T-cell (primary cell): ENCODE results near the gene AP2A2. TPM values are rescaled to one million over a fixed set of nuclear protein-coding genes. Genes with fewer than 3 reads are reported as not detected.
A peak's percentile ranks its signal among the peaks of the same experiment; 100 is the strongest.

Source experiments
- ATAC-seq, 4 experiments: fragments of 200-7000 bp in 3 of 4; fragments of 150-1000 bp in 1 of 4; cut with Tn5 transposase; replicated peaks in 1 of 4; 1 replicate in 3 of 4; 2 replicates in 1 of 4; pipeline ENCODE4 v1.10.0; 2021; ENCODE audit warnings: moderate library complexity in 3 of 4, mild to moderate bottlenecking in 2 of 4, moderate number of reproducible peaks in 1 of 4
- CTCF ChIA-PET, 2 donors: fragments of 300-600 bp; sonication (Branson Sonifier 250); formaldehyde crosslinking; loops; one replicate each; lab custom pipeline; 2022; ENCODE audit warnings: antibody characterized with exemption in 2 of 2; lab: Charles Lee
- POLR2A ChIA-PET, 2 donors: fragments of 300-600 bp; sonication (Branson Sonifier 250); formaldehyde crosslinking; loops; one replicate each; lab custom pipeline; 2022; ENCODE audit warnings: antibody characterized with exemption in 2 of 2; lab: Charles Lee
- DNase-seq, 35 experiments: peaks; one replicate each; pipeline versions ENCODE4 v3.0.0 to v3.0.0-alpha.2; 2013 to 2023
- H3K27ac ChIP-seq: one replicate; pipeline ENCODE4 v1.5.1; 2013; ENCODE audit warnings: low read length
- H3K27me3 ChIP-seq, 2 experiments: replicated peaks in 1 of 2; 1 replicate in 1 of 2; 2 replicates in 1 of 2; pipeline versions ENCODE4 v1.6.1 to v1.7.0; 2013; ENCODE audit warnings: low read length in 1 of 2, mixed read lengths in 1 of 2; ENCODE audit not compliant: control insufficient read depth in 2 of 2, insufficient read depth in 2 of 2; ENCODE audit errors: extremely low read depth in 1 of 2
- H3K36me3 ChIP-seq, 2 donors: 1 replicate in 1 of 2; 2 replicates in 1 of 2; pipeline versions ENCODE4 v1.6.1 to v1.7.0; 2013; ENCODE audit warnings: low read length in 1 of 2; ENCODE audit not compliant: control insufficient read depth in 2 of 2, insufficient read depth in 1 of 2; ENCODE audit errors: extremely low read depth in 1 of 2
- H3K4me1 ChIP-seq, 2 experiments: 1 replicate in 1 of 2; 2 replicates in 1 of 2; pipeline versions ENCODE4 v1.6.1 to v1.7.0; 2013; ENCODE audit warnings: low read length in 2 of 2, mixed read lengths in 1 of 2; ENCODE audit not compliant: insufficient read depth in 2 of 2, control insufficient read depth in 1 of 2; ENCODE audit errors: extremely low read depth in 1 of 2
- H3K4me3 ChIP-seq, 2 donors: 1 replicate in 1 of 2; 2 replicates in 1 of 2; pipeline versions ENCODE4 v1.5.1 to v1.7.0; 2013; ENCODE audit warnings: mild to moderate bottlenecking in 2 of 2, low read length in 1 of 2, moderate library complexity in 1 of 2; ENCODE audit not compliant: control insufficient read depth in 1 of 2; ENCODE audit errors: extremely low read depth in 1 of 2
- H3K9me3 ChIP-seq: 2 replicates; pipeline ENCODE4 v1.7.0; 2013
- H3K27ac Mint-ChIP-seq, 2 donors: one replicate each; pipeline ENCODE4 v1.8.0; 2020 to 2021; ENCODE audit warnings: mild to moderate bottlenecking in 2 of 2, mixed read lengths in 2 of 2
- H3K27me3 Mint-ChIP-seq, 2 donors: one replicate each; pipeline ENCODE4 v1.8.0; 2021 to 2022; ENCODE audit warnings: mixed read lengths in 2 of 2
- H3K36me3 Mint-ChIP-seq: one replicate; pipeline ENCODE4 v1.8.0; 2021; ENCODE audit warnings: mixed read lengths
- H3K4me1 Mint-ChIP-seq, 3 donors: one replicate each; pipeline ENCODE4 v1.8.0; 2020 to 2022; ENCODE audit warnings: mixed read lengths in 3 of 3, mild to moderate bottlenecking in 1 of 3
- H3K4me3 Mint-ChIP-seq, 3 donors: one replicate each; pipeline ENCODE4 v1.8.0; 2020 to 2022; ENCODE audit warnings: mild to moderate bottlenecking in 3 of 3, mixed read lengths in 3 of 3, moderate library complexity in 3 of 3
- H3K9me3 Mint-ChIP-seq, 3 donors: one replicate each; pipeline ENCODE4 v1.8.0; 2020 to 2022; ENCODE audit warnings: mixed read lengths in 3 of 3
- WGBS: methylation state at CpG from one replicate; pipeline ENCODE4 v1.1.5; 2013; ENCODE audit warnings: missing lambda C conversion rate; ENCODE audit not compliant: insufficient coverage; 5-methylcytosine and 5-hydroxymethylcytosine counted together
- total RNA-seq, 35 experiments: library from RNA in 6 of 35; stranded (reverse) in 6 of 35; fragments of 120-200 nt in 1 of 35; gene quantifications; one replicate each; pipeline versions ENCODE4 v1.2.1 to v1.2.4 and lab custom pipeline; 2013 to 2026

AP2A2 gene
- total RNA-seq, 5 donors from 2014 or later (not counting 1 experiment from before 2014, with no cell fraction given), result 59.6 to 85.3 (median 70.8) TPM

- Histone ChIP-seq H3K27me3 (no peaks in the 10 kb centered on the region), H3K4me1 (peaks cover 4 to 13% of the 10 kb centered on the region in 2 experiments), H3K27ac (no peak overlapping the region), H3K4me3 (no peak overlapping the region), H3K9me3 (no peaks in the 10 kb centered on the region), H3K36me3 (peaks cover 6 to 7% of the 10 kb centered on the region in 2 donors)
- 83% methylated on average over 6 of the region's 13 CpGs for WGBS
- POLR2A ChIA-PET, result no interaction called here
- Mint-ChIP-seq H3K36me3 (peaks cover 27% of the 10 kb centered on the region), H3K27ac (no peak overlapping the region), H3K4me3 (no peak overlapping the region), H3K4me1 (peaks cover 37 to 46% (median 42%) of the 10 kb centered on the region in 3 donors), H3K9me3 (peaks cover 0 to 3% (median 0%) of the 10 kb centered on the region in 3 donors), H3K27me3 (no peaks in the 10 kb centered on the region)
- ATAC-seq, result no peak
- CTCF ChIA-PET, result no interaction called here
- no peak for DNase-seq
Observed at GRCh38 chr11:953512-953911, 27.8 kb downstream of the AP2A2 start.

DNA sequence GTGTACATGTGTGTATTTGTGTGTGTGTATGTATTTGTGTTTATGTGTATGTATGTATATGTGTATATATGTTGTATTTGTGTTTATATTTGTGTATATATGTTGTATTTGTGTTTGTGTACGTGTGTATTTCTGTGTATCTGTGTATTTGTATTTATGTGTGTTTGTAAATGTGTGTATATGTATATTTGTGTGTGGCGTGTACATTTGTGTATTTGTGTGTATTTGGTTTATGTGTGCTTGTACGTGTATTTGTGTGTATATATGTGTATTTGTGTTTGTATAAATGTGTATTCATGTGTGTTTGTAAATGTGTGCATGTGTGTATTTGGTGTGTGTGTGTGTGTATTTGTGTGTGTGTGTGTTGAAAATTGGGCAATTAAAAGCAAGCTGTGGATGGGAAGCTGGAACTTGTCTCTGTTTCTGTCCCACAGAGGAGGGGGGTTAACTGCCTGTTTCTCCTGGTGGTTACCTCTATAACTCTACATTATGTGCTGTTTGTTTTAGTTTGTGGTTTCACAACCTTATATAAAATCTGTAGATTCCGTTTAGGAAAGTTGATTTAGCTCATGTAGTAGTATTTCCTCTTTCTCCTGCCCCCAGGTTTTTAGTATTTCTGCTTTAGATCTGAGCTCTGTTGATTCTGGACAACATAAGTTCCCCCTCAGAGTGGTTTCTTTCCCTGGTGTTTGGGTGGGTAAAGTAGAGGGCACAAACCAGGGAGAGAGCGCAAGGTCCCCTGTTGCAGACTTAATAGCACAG is 28.9 kb downstream of the AP2A2 start:
- Mint-ChIP-seq H3K9me3 (peaks cover 0 to 3% (median 0%) of the 10 kb centered on the region in 3 donors), H3K36me3 (peaks cover 22% of the 10 kb centered on the region), H3K4me3 (no peak overlapping the region), H3K27ac (peak overlapping the region; percentile 17 to 68), H3K27me3 (no peaks in the 10 kb centered on the region), H3K4me1 (peaks cover 37 to 46% (median 42%) of the 10 kb centered on the region in 3 donors)
- POLR2A ChIA-PET, result no interaction called here
- Histone ChIP-seq H3K27ac (no peak overlapping the region), H3K36me3 (peaks cover 6 to 14% of the 10 kb centered on the region in 2 donors), H3K9me3 (no peaks in the 10 kb centered on the region), H3K4me3 (no peak overlapping the region), H3K27me3 (no peaks in the 10 kb centered on the region), H3K4me1 (peaks cover 4 to 13% of the 10 kb centered on the region in 2 experiments)
- WGBS, result 86% methylated on average over 4 of the region's 5 CpGs
- no peak for ATAC-seq
- DNase-seq, result no peak
- CTCF ChIA-PET, result no interaction called here

DNA sequence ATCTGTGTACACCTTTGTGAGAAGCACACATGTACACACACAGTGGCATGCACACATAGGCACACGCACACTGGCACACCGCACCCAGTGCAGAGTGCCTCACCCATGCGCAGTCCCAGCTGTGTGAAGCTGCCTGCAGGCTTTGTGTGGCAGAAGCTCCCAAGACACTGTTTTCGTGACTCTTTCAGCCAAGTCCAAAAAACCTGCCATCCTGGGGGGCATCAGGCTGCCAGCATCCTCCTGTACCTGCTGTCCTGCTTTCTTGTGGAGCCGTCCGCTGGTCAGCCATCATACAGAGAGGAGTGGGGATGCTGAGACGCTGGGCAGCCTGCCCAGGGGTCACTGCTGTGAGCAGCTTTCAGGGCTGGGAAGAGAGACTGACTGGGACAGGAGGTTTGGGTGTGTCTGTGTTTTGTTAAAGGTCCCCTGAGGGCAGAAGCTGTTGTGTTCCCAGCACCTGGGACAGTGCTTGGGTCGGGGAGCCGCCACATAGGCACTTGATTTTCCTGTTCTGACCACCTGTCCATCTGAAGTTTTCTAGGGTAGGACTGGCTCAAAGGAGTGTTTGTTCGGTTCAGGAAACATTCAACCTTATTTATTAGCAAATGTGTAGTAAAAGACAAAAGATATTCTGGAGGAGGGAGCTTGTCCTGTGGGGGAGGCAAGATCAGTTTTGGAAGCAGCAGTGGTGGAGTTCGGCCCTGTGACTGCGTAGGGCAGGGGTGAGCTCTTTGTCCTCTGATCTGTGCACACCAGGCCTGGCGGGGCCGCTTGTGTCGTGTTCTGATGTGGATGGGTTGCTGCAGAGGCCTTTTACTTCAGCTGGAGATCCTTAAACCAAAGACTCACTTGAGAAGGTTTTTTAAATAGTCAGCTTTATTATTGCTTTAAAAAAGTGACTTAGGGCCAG is 29.7 kb downstream of the AP2A2 start:
- no peaks in the 10 kb centered on the region for H3K27me3 ChIP-seq
- DNase-seq (no peak), ATAC-seq (no peak)
- POLR2A ChIA-PET, result no interaction called here
- H3K27ac ChIP-seq, result no peak overlapping the region
- H3K9me3 ChIP-seq, result no peaks in the 10 kb centered on the region
- H3K27ac Mint-ChIP-seq, result peak overlapping the region; percentile 7 to 68
- H3K36me3 ChIP-seq, result peaks cover 6 to 20% of the 10 kb centered on the region in 2 donors
- H3K4me3 Mint-ChIP-seq, result no peak overlapping the region
- no peak overlapping the region for H3K4me3 ChIP-seq
- H3K36me3 Mint-ChIP-seq, result peaks cover 15% of the 10 kb centered on the region
- H3K27me3 Mint-ChIP-seq, result no peaks in the 10 kb centered on the region
- no peaks in the 10 kb centered on the region for H3K9me3 Mint-ChIP-seq
- peaks cover 4 to 13% of the 10 kb centered on the region in 2 experiments for H3K4me1 ChIP-seq
- 98% methylated on average over 11 of the region's 15 CpGs for WGBS
- peaks cover 36 to 46% (median 42%) of the 10 kb centered on the region in 3 donors for H3K4me1 Mint-ChIP-seq
- CTCF ChIA-PET, result no interaction called here

DNA sequence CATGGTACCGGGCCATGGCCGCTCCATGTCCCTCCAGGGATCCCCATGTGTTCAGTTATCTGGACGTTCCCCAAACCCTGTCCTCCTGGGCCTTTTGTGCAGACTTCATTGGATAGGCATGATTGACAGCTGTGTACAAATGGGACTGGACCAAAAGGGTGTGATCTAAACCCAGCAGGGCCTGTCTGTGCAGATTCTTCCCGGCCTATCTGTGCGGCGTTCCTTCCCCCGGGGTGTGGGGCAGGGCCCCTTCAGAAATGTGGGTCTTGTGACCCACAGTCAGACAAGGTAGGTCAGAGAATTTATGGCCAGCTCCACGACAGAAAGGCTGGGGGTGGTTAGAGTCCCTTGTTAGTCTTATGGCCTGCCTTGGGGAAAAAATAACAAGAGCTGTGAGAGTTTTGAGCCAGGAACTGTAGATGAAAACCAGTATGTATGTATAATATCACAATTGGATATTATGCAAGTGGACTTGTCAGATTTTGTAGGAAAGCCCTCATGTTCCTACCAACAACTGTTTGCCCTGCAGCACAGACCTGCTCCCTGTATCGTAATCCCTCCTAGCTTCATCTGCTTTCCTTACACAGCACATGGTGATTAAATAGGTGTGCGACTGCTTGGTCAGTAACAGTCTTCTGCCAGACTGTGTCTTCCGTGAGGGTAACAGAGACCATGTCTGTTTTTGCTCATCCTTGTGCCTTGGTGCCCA is 31.7 kb downstream of the AP2A2 start:
- H3K4me1 ChIP-seq, result peaks cover 4 to 13% of the 10 kb centered on the region in 2 experiments
- Mint-ChIP-seq H3K4me1 (peaks cover 35 to 42% (median 37%) of the 10 kb centered on the region in 3 donors), H3K36me3 (peaks cover 22% of the 10 kb centered on the region), H3K27ac (no peak overlapping the region), H3K9me3 (no peaks in the 10 kb centered on the region), H3K27me3 (no peaks in the 10 kb centered on the region), H3K4me3 (no peak overlapping the region)
- peaks cover 6 to 28% of the 10 kb centered on the region in 2 donors for H3K36me3 ChIP-seq
- no peak overlapping the region for H3K27ac ChIP-seq
- H3K9me3 ChIP-seq, result no peaks in the 10 kb centered on the region
- ChIA-PET CTCF (no interaction called here), POLR2A (no interaction called here)
- H3K27me3 ChIP-seq, result no peaks in the 10 kb centered on the region
- H3K4me3 ChIP-seq, result no peak overlapping the region
- DNase-seq, result no peak
- WGBS, result 82% methylated on average over 9 of the region's 11 CpGs
- no peak for ATAC-seq

DNA sequence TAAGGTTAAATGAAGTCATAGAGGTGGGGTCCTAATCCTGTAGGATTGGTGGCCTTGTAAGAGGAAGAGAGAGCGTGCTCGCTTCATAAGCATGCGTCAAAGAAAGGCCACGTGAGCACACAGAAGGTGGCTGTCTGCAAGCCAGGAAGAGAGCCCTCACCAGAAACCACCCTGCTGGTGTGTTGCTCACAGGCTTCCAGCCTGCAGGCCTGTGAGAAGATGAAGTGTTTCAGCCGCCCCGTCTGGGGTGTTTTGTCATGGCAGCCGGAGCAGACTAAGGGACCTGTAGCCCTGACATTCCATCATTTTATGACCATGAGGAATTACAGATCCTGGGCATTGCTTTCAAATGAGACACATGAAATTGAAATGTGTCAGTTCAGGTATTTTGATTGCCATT is 32.4 kb downstream of the AP2A2 start:
- H3K9me3 ChIP-seq, result no peaks in the 10 kb centered on the region
- WGBS, result 91% methylated on average over 3 of the region's 7 CpGs
- POLR2A ChIA-PET, result no interaction called here
- H3K36me3 ChIP-seq, result peaks cover 6 to 33% of the 10 kb centered on the region in 2 donors
- H3K36me3 Mint-ChIP-seq, result peaks cover 25% of the 10 kb centered on the region
- peaks cover 4 to 8% of the 10 kb centered on the region in 2 experiments for H3K4me1 ChIP-seq
- H3K9me3 Mint-ChIP-seq, result no peaks in the 10 kb centered on the region
- CTCF ChIA-PET, result no interaction called here
- H3K4me1 Mint-ChIP-seq, result peaks cover 28 to 35% (median 30%) of the 10 kb centered on the region in 3 donors
- DNase-seq (no peak), ATAC-seq (no peak)
- H3K27ac Mint-ChIP-seq, result no peak overlapping the region
- no peak overlapping the region for H3K4me3 Mint-ChIP-seq
- H3K27ac ChIP-seq, result no peak overlapping the region
- no peak overlapping the region for H3K4me3 ChIP-seq
- H3K27me3 Mint-ChIP-seq, result no peaks in the 10 kb centered on the region
- no peaks in the 10 kb centered on the region for H3K27me3 ChIP-seq

GRCh38 chr11:959027-959426 is 33.4 kb downstream of the AP2A2 start:
- H3K27ac ChIP-seq, result no peak overlapping the region
- Mint-ChIP-seq H3K27ac (no peak overlapping the region), H3K27me3 (no peaks in the 10 kb centered on the region), H3K4me1 (peaks cover 24 to 27% (median 25%) of the 10 kb centered on the region in 3 donors), H3K4me3 (no peak overlapping the region), H3K36me3 (peaks cover 30% of the 10 kb centered on the region), H3K9me3 (no peaks in the 10 kb centered on the region)
- H3K27me3 ChIP-seq, result no peaks in the 10 kb centered on the region
- WGBS, result 96% methylated on average over 10 of the region's 14 CpGs
- peaks cover 1 to 4% of the 10 kb centered on the region in 2 experiments for H3K4me1 ChIP-seq
- ChIA-PET POLR2A (no interaction called here), CTCF (no interaction called here)
- H3K36me3 ChIP-seq, result peaks cover 0 to 38% of the 10 kb centered on the region in 2 donors
- H3K9me3 ChIP-seq, result no peaks in the 10 kb centered on the region
- H3K4me3 ChIP-seq, result no peak overlapping the region
- DNase-seq (no peak), ATAC-seq (no peak)
